Hematopoietic multipotent progenitor cell treated with erythropoietin and hydrocortisone succinate and interleukin-3 and kit ligand, for 6 days (in vitro differentiated cells): ENCODE measurements around the gene KDM6B.
"Not testable (repeated sequence)": the region's sequence is repeated elsewhere in the genome, so short reads cannot be mapped to it uniquely, and the experiment has no call there.

ENCODE experiments used
- DNase-seq: peaks from one replicate; pipeline ENCODE4 v3.0.0-alpha.2; 2015

KDM6B gene

DNA sequence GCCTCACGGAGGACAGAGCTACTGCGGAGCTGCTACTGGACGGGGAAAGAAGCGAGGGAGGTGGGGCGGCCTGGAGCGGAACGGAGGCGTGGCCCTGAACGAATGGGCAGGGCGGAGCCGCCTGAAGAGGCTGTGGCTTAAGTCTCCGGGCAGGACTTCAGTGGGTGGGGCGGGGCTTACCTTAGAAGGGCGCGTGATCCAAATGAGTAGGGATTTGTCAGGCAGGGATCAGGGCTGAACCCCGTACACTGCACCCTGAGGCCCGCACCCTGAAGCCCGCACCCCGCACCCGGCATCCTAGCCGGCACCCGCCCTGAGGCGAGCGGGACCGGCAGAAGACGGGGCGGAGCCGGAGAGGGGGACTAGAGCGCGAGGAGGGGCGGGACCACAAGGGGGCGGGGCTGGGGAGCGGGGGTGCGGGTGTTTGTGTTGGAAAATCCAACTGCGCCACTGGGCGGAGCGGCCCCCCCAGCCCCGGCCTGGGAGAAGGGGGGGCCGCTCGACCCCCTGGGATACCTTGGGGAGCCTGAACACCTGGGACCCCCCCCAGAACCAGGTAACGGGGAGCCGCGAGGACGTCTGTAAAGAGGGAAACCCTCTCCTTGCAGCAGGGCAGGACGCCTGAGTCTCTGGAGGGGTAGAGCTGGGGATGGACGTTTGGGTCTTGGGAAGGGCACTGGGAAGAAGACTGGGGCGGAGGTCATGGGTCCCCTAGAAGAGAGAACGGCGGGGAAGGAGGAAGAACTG, at the start of gene KDM6B:
Gene KDM6B (plus strand): TSS at position 423 of the 747 bp plus-strand sequence. CDS start 11,338 bp downstream, outside the sequence.
- DNase-seq, result peak; percentile 98

GRCh38 chr17:7786866-7787265, 47.2 kb upstream of the KDM6B start:
- no peak for DNase-seq

- peak; percentile 7 for DNase-seq
These were observed 44.9 kb upstream of the KDM6B start for GRCh38 chr17:7789131-7789530.

DNA sequence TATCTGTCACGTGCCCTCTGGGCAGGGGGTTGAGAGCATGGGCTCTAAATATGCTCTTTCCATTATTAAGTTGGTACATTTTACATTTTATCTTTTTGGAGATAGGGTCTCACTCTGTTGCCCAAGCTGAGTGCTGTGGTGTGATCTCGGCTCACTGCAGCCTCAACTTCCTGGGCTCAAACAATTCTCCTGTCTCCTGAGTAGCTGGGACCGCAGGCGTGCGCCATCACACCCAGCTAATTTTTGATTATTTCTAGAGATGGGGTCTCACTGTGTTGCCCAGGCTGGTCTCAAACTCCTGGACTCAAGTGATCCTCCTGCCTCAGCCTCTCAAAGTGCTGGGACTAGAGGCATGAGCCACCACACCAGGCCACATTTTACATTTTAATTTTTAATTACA, 43.9 kb upstream of the KDM6B start:
- DNase-seq, result no peak

GRCh38 chr17:7792611-7793010, 41.4 kb upstream of the KDM6B start:
- DNase-seq, result no peak

GRCh38 chr17:7794075-7794663, 39.8 kb upstream of the KDM6B start:
- no peak for DNase-seq

- DNase-seq, result no peak
These were observed 36.0 kb upstream of the KDM6B start for GRCh38 chr17:7797976-7798375.

DNA sequence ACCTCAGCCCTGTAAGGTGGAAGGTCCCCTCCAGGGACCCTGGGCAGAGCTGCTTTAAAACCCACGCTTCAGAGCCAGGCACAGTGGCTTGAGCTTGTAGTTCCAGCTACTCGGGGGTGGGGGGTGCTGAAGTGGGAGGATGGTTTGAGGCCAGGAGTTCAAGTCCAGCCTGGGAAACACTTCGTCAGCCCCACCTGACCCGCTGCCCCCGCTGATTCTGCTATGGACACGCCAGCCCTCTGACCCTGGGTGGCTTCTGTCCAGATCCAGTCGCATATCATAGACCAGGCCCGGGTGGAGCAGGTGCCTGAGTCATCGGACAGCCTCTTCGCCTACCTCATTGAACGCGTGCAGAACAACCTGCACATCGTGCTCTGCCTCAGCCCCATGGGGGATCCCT, 35.2 kb upstream of the KDM6B start:
- no peak for DNase-seq

- DNase-seq, result no peak
These were observed 30.0 kb upstream of the KDM6B start for GRCh38 chr17:7803981-7804380.

DNA sequence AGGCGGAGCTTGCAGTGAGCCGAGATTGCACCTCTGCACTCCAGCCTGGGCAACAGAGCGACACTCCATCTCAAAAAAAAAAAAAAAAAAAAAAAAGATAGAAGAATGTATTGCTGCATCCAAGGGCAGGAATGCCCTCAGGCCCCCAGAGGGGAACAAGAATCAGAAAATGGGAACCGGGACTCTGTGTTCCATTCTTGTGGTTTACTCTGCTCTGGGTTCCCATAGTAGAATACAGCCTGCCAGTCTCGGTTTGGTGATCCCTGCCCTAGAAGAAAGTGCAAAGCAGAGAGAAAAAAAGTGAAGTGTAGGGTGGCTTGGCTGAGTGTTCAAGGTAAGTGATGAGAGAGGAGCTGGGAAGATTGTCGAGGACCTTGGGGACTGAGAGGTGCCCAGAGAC, 27.4 kb upstream of the KDM6B start:
- no peak for DNase-seq

- DNase-seq, result no peak
These were observed 26.8 kb upstream of the KDM6B start for GRCh38 chr17:7807206-7807605.

DNA sequence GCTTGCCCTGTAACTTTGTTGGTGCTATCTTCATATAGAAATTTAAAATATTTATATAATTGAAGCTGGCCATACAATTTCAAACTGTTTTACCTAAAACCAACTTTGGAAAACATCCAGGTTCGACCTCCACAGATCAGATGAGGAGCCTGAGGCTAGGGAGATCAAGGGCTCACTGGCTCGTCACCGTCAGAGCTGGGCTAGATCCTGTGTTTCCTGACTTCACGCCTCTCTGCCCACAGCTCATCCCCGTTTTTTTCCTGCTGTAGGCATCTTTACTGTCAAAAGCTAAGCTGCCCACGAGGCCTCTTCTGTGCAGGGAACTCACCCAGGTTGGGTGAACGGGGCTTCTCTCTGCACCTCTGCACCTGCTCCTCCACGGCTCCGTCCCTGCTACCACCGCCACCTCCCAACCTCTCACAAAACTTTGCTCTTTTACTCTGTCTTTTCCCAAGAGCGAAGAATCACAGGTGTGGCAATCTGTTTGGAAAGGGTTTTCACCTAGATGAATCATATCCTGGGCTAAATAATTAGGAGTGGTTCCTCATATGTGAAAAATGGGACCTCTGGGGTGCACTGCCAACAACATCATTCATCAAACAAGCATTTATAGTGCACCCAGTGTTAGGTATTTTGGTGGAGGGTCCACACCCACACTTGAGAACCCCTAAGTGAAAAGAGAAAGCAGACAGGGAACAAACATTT, 24.8 kb upstream of the KDM6B start:
- DNase-seq, result no peak

DNA sequence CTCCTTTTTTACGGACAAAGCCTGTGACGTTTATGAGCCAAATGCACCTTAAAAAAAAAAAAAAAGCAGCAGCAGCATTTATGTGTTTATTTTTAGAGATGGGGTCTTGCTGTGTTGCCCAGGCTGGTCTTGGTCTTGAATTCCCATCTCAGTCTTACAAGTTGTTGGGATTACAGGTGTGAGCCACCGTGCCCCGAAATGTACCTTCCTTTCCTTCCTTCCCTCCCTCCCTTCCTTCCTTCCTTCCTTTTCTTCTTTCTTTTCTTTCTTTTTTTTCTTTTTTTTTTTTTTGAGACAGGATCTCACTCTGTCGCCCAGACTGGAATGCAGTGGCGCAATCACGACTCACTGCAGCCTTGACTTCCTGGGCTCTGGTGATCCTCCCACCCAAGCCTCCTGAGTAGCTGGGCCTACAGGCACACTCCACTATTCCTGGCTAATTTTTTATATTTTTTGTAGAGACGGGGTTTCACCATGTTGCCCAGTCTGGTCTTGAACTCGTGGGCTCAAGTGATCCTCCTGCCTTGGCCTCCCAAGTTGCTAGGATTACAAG, 24.1 kb upstream of the KDM6B start:
- DNase-seq, result not testable (repeated sequence)

DNA sequence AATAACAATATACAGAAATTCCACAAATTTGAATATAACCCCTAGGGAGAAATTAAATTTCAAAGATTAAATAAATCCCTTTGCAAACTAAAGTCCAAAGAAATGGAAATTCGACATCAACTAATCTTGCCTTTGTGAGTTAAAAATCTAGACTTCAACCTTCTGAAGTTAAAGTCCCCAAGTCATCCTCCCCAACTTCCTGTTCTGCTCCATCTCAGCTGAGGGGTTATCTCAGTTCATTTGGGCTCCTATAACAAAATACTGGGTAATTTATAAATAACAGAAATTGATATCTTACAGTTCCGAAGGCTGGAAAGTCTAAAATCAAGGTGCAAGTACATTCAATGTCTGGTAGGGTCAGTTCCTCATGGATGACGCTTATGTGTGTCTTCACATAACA, 22.8 kb upstream of the KDM6B start:
- no peak for DNase-seq

- DNase-seq, result no peak
These were observed 19.0 kb upstream of the KDM6B start for GRCh38 chr17:7814969-7815368.

DNA sequence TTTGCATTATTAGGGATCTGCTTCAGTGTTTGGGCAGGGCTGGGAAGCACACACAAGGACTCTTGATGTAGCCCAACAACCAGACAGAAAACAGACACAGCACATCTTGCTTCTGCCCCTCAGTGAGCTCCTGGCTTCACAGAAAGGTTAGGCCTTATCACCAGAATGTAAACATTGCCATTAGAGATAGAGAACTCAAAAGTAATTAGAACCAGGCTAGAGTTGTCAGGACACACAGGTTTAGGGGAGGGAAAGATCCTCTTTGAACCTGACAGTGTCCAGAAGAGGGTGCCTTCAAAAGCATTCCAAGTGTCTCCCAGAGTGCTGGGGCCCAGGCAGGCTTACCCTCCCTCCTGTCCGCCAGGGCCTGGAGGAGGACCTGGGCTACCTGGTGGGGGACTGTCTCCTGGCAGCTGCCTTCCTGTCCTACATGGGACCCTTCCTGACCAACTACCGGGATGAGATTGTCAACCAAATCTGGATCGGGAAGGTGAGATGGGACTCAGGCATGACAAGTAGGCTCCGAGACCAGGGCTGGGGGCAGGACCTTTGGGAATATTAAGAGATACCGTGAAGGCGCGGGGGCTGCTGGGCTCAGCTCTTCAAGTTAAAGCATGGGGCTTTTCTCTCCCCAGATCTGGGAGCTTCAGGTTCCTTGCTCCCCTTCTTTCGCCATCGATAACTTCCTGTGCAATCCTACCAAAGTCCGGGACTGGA, 16.9 kb upstream of the KDM6B start:
- DNase-seq, result no peak

DNA sequence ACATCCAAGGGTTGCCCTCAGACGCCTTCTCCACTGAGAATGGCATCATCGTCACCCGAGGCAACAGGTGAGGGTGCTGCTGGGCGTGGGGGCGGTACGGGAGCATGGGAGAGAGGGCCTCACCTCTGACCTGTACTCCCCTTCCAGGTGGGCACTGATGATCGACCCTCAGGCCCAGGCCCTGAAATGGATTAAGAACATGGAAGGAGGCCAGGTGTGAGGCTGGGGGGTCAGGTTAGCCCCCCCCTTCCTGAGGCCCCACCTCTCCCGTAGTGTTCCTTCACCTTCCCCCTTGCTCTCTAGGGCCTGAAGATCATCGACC, 16.4 kb upstream of the KDM6B start:
- no peak for DNase-seq

GRCh38 chr17:7818026-7818425, 16.0 kb upstream of the KDM6B start:
- no peak for DNase-seq

DNA sequence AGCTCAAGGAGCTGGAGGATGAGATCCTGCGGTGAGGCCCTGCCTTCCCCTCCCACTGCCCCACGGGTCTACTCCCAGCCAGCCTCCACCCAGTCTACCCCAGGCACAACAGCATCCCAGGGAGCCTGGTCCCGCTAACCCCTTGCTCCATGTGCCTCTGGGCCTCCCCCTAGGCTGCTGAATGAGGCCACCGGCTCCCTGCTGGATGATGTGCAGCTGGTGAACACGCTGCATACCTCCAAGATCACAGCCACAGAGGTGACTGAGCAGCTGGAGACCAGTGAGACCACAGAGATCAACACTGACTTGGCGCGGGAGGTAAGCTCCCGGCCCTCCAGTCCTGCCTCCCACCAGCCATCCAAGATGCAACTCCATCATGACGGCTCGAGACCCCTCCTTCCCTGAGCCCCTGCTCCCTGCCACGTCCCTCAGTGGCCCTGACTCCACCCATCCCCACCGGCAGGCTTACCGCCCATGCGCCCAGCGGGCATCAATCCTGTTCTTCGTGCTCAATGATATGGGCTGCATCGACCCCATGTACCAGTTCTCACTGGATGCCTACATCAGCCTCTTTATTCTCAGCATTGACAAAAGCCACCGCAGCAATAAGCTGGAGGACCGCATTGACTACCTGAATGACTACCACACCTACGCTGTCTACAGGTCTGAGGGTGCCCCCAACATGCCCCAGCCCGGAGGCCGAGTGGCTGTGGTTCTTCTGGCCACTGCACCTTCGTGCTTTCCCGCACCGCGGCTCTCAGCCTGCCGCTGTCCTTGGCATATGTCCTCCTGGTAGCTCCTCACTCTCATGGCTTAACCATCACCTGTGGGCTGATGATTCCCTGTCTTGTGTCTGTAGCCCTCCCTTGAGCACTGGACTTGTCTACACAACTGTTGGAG, 15.0 kb upstream of the KDM6B start:
- no peak for DNase-seq

GRCh38 chr17:7820231-7820630, 13.8 kb upstream of the KDM6B start:
- DNase-seq, result no peak

DNA sequence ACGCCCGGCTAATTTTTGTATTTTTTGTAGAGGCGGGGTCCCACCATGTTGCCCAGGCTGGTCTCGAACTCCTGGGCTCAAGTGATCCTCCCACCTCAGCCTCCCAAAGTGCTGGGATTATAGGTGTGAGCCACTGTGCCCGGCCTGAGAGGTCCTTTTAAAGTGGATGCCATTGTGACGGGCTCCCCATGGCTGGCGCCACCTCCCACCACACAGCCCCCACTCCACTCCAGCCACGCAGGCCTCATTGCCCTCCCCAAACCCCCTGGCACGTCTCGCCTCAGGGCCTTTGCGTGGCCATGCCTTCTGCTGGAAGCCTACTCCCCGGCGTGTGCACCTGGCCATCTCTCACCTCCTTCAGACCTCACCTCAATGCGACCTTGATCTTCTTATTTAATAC, 11.9 kb upstream of the KDM6B start:
- DNase-seq, result no peak

DNA sequence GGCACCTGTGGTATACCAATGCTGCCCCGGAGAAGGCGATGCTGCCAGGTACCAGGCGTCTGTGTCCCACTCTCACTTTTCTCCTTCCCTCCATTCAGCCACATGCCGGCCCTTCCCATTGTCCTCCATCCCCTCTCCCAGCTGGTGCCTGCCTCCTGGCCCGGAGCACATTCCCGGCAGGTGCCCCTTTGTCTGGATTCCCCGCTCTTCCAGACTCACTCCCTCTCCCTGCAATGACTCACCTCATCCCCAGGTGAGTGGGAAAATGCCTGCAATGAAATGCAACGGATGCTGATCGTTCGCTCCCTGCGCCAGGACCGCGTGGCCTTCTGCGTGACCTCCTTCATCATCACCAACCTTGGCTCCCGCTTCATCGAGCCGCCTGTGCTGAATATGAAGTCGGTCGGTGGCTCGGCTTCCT, 10.4 kb upstream of the KDM6B start:
- DNase-seq, result no peak
